Hematopoietic multipotent progenitor cell treated with erythropoietin and hydrocortisone succinate and interleukin-3 and kit ligand, for 17 days (in vitro differentiated cells): ENCODE results near the gene NANOS1.

Experiments
- DNase-seq: peaks from one replicate; pipeline ENCODE4 v3.0.0-alpha.2; 2015; ENCODE audit warnings: low spot score

NANOS1 gene

DNA sequence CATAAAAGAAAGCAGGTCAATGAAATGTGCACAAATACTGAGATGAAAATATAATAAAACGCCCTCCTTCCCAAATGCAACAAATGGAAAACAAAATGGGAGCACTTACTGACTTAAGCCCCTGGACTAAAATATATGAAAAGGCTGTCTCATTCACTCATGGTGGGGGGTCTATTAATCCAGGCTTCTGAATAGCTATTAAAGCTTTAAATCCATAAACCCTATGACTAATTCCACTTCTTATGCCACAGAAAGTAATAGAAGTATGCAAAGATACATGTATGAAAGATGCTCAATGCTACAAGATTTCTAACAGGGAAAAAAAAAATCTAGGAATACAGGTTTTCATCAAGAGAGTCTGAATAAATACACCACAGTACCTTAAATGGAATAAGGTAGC, 30.6 kb downstream of the NANOS1 start:
- DNase-seq, result no peak

DNA sequence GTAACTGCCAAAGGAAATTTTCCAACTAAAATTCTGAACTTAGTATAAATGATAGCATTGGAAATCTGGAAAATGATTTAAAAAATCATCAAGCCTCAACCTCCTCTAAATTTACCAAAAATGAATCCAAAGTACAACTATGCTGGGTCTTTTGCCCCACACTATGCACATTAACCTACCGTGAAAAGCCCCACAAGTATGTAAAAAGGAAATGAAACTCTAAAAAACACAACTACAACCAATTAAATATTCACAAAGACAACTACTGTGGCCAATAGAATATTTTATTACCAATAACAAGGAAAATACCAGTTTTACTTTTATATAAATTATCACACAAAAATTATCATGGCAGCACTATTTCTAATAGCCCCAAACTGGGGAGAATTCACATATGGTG, 31.8 kb downstream of the NANOS1 start:
- DNase-seq, result no peak

DNA sequence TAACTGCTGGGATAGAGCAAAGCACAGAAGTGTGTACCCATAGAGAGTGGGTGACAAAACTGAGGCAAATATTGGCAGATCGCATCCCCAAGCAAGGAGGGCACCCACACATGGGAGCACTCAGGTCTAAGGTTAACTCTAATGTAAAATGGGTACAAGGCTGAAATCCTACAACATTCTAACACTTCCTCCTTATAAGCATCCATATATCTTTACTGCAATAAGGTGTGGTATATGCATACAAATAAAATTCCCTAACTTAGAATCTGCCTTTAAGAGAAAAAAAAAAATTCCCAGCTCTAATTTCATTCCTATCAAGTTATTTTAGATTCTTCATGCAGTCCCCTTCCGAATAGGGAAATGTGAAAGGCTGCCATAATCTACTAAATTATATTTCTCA, 32.4 kb downstream of the NANOS1 start:
- DNase-seq, result no peak

DNA sequence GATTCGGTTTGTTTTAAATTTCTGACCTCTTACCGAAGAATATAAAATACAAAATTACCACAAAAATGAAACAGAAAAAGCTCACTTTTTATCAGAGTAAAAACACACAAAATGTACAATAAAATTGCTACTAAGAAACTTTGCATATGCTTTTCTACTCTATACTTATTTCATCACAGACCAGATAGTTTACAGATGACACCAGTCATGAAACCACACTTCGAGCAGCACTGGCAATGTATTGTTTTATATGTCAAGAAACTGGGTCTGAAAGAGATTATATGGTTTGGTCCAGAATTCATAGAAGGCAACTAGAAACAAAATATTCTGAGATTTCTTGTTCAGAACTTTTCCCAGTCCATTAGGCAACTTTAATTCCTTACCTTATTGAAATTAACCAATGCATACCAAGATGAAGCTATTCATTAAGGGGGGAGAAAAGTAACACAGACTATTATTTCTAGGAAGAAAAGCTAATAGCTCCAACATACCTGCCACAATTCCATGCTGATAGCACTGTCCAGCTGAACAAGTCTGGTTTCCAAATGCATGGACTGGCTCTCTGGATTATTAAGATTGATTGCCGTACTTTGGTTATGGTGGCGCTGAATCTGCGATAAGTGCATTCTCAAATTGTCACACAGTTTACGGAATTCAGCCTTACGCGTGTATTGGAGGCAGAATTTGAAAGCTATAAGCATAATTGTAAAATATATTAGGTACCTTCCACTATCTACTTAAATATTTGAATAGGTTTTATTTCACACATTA, 41.1 kb downstream of the NANOS1 start:
- DNase-seq, result no peak

DNA sequence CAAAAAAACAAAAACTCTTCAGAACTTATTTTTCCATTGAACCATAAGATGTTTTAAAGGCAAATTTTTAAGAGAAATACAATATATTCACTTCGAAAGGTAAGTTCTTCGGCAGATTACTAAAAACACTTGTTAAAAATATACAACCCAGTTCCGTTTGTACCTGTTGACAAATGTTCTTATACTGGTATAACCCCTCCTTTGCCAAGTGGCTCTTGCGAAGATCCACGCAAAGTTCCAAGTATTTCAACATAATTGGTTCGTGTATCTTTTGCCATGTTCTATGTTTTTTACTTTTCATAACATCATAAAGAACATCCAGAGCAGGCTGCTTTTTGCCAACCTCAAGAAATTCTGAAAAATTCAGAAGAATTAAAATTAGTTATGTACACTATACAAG, 44.1 kb downstream of the NANOS1 start:
- no peak for DNase-seq

DNA sequence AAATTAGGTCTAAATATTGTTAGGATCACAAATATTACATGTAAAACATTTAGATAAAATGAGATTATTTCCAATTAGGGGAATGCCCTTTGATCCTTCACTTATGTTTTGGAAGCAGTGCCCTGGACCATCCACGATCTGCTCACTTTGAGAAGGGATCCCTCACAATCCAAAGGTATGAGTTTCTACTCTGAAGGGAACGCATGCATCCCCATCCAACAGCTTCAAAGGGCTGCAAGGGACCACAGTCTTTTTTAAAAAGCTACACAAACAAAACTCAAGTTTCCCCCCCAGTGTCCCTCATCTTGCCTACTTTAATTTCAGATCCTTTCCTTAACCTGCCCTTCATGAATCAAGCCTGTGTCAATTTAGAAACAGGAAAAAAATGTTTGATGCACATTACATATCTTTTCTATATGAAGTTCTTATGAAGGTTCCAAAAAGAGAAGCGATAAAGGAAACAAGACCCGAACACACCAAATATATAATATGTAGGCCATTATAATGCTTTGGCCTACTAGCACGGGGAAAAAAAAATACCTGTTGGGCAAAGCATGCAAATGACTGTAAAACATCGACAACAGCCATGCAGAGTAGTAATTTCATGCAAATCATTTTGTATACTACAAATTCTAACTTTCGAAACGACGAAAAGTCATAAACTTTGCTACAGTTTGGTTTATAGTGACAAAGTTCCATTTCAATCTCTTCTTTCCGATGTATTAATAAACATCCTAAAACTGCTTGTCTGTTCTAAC, 49.1 kb downstream of the NANOS1 start:
- DNase-seq, result no peak

DNA sequence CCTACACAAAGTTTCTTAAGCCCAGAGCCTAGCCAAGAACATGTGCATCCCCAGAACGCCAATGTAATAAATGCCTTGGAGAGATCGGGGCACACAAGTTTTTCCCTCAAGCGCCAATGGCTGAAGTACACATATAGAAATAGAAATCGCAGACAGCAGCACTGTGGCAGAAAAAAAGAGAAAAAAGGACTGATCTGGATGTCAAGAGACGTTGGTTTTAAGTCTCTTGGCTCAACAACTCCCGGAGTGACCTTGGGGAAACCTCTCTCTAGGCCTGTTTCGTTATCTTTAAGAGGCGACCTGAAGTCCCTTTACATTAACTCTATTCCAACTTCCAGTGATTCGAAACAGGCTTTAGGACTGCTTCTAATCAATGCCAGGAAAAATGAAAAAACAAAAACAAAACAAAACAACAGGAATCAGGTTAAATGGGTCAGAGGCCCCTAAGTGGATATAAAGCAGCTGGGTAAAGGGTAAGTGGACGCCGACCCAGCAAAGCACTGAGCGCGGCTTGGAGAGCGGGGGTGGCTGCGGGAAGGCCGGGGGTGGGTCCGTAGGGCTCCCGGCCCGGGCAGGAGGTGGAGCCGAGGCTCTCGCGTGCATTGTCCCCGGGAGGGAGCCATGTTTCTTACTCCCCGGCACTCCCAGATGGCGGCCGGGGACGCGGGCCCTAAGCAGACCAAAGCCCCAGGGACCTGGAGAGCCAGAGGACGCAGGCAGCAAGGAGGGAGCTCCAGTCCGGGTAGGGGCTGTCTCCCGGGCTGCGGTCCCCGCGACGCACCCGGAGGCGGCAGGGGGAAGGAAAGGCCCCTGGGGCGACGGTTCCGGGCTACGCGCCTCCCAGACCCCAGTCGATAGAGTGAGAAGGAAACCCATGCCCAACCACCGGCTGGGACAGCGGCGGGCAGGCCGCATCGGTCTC, 50.3 kb downstream of the NANOS1 start:
- peak; percentile 65 for DNase-seq

DNA sequence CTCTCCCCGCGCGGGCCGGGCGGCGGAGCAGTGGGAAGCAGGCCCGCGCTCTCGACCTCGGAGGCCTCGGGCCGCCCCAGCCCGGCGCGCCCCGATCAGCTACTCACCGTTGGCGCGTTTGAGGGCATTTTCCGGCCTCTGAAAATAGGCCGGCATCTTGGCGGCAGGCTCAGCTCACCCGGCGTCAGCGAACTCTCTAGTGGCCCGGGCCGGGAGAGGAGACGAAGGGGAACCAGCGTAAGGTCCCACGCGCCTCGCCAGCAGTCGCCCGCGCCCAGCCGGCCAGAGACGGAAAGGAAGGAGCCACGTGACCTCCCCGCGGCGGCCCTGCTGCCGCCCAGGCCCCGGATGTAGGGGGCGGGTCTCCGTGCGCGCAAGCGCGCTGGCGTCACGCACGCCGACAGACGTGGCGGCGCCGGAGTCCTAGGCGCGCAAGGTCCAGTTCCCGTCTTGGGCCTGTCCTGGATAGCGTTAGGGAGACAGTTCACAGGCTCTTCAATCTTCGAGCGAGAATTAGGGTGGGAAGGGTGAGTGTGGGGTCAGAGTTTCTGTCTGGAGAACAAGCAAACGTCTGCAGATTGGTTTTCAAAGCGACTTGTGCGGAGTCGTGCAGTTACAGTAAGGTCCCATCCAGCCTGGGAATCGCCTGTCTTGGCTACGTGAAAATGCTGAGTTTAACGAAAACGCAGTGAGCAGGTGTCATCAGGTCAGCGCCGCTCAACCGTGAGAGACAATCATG, 51.2 kb downstream of the NANOS1 start, which contains the start of gene EIF3A:
EIF3A (minus strand) TSS at position 297 of the 739 bp plus-strand sequence; CDS start at position 156, 141 bp downstream.
- DNase-seq, result peak; percentile 94
